NCI-H774 (cell line): ENCODE data around the gene FBXW7.

ENCODE experiments used
- DNase-seq: peaks from one replicate; lab custom pipeline; 2025; lab: John Stamatoyannopoulos, UW

The FBXW7 gene

GRCh38 chr4:152510349-152511147 lies 25.3 kb downstream of the FBXW7 start:
- DNase-seq = no peak

- DNase-seq = no peak
Observed at GRCh38 chr4:152509595-152510225, 26.2 kb downstream of the FBXW7 start.

GRCh38 chr4:152508818-152509217 lies 27.1 kb downstream of the FBXW7 start:
- DNase-seq = no peak

DNA sequence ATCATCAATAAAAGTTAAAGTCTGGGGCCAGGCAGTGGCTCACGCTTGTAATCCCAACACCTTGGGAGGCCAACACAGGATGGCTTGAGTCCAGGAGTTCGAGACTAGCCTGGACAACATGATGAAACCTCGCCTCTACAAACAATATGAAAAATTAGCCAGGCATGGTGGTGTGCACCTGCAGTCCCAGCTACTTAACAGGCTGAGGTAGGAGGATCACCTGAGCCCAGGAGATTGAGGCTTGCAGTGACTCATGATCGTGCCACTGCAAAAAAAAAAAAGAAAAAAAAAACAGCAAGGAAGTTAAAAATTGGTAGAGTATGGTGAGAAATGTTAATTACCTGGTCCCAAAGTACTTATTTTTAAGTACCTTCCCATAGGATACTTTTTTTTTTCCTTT lies 27.5 kb downstream of the FBXW7 start:
- DNase-seq = no peak

DNA sequence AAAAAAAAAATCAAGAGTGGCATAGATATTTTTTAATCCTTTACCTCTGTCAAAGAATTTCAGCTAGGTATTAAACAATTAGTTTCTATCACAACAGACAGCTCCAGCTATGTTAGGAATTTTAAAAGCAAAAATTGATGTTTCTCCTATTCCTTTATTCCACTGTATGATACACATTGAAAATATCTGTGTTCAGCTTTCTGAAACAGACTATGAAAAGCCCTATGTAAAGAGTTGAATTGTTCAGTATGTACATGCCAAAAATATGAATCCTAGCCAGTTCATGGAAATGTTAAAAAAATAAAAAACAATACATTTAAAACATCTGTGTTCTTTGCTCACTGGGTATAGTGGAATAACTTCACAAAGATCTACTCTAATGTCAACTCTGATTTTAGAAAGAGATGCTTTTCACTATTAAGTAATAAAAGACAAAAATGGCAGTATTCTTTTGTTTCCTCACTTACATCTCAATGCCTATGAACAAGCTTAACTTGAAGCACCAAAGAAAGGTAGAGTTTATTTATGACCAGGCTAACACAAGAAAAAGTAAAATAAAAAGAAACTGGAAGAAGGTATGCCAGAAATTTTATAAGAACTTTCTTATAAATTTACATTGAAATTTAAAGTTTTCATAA lies 32.1 kb downstream of the FBXW7 start:
- no peak for DNase-seq

GRCh38 chr4:152501846-152502536 lies 33.9 kb downstream of the FBXW7 start:
- DNase-seq = no peak

DNA sequence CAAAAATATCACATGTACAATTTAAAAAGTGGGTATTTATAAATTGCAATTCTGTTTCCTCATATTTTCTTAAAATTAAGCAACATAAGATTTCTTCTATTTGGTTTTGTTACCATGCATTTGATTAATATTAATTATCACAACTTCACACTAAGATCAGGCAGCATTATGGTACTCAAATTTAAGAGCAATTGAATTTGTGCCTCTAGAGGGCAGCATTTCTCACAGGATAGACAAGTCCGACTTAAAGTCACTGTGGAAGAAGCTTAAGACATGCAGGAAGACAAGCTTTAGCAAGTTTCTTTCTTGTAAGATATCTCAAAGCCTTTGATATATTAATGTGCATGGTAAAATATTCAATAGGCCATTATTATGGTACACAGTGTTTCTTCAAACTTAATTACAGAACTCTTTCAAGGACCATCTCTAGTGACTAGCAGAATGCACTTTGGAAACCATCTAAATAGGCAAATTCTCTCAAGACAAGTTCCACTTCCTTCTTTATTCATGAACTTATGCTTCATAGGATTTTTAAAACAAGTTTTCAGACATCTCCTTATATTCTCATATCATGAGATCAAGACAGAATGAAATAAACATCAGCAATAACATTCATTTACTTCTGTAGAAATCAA lies 35.0 kb downstream of the FBXW7 start:
- DNase-seq = no peak

DNA sequence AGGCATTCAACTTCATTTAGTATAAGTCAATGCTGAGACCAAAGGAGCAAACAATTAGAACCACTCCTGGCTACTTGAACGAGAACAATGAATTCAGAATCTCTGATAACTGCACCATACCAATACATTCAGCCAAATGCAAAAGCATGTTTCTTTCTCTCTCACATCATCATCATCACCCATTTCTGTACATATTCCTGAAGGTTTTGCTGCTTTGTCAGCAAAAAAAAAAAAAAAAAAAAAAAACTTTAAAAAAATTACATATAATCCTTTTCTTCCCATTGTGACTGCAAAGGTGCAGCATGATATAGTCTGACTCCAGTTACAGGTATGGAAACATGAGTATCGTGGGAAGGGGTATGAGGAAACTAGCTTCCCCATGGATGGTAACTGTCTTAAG lies 35.6 kb downstream of the FBXW7 start:
- no peak for DNase-seq

GRCh38 chr4:152499344-152499743 lies 36.5 kb downstream of the FBXW7 start:
- DNase-seq = no peak

DNA sequence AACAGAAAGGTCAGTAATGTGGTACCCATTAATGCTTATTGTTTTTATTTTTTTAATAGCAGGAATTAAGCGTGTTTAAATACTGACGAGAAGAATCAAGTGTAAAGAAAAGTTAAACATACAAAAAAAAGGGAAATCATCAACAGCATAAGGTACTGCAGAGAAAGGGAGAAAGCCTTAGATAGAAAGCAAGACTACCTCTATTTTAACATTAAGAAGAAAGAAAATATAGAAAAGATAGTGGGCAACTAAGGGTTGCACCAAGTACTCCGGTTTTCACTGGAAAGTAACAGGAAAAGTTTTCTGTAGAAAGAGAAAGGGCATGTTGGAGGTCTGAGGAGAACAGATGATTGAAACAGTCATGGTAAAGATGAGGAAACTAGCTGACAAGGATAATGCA lies 41.9 kb downstream of the FBXW7 start:
- no peak for DNase-seq

DNA sequence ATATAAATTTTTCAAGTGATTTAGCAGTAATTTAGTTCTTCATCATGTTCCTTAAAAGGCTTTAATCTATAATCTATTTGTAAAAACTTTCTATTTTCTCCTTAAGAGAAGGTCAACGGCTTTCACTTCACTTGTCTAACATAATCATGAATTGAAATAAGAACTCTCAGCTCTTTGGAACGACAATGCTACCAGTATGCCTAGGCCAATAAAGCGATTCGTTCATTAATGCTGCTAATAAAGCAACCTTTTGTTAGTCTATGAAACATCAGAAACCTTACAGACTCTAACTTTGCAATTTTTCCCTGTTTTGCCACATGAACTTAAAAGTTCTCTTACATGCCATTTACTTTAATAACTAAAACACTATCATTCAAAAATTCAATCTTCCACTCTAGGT lies 47.6 kb downstream of the FBXW7 start:
- no peak for DNase-seq

GRCh38 chr4:152486429-152487389 lies 49.2 kb downstream of the FBXW7 start:
- DNase-seq = no peak

- DNase-seq = no peak
Observed at GRCh38 chr4:152485726-152486276, 50.1 kb downstream of the FBXW7 start.

DNA sequence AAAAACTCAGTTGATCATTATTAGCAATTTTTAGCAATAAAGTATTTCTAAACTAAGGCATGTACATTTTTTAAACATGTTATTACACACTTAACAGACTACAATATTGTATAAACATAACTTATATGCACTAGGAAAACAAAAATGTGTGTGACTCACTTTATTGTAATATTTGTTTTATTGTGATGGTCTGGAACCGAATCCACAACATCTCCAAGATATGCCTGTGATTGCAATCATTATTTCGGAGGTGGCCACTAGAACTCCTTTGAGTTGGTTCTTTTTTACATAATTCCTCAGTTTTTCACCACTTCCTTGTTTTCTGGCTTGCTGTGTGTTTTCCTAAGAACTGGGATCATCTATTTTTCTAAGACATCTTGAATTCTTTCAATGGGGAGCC lies 53.7 kb downstream of the FBXW7 start:
- no peak for DNase-seq

GRCh38 chr4:152480901-152481300 lies 55.0 kb downstream of the FBXW7 start:
- DNase-seq = no peak

GRCh38 chr4:152480326-152480725 lies 55.6 kb downstream of the FBXW7 start:
- DNase-seq = no peak

DNA sequence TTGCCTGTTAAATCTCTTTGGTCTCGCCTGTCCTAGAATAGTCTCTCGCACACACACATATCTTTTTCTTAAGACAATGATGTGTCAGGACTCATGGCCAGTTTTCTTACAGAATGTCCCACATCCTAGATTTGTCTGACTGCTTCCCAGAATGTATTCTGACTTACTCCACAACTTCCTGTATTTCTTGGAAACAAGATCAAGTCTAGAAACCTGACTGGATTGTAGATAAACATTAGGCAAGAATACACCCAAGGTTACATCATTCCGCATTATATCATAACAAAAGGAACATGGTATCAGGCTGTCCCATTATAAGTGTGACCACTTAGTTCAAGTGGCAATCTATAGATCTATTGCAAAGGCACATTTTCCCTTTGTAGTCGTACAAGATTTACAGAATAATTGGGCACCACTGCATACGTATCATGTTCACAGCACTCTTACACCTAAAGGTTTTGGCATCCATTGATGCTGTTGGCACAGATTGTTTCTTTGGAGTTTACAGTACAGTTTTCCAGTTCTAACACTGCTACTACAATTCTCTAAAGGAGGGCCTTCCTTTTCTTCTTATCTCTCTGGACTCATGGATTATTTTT lies 56.4 kb downstream of the FBXW7 start:
- no peak for DNase-seq

DNA sequence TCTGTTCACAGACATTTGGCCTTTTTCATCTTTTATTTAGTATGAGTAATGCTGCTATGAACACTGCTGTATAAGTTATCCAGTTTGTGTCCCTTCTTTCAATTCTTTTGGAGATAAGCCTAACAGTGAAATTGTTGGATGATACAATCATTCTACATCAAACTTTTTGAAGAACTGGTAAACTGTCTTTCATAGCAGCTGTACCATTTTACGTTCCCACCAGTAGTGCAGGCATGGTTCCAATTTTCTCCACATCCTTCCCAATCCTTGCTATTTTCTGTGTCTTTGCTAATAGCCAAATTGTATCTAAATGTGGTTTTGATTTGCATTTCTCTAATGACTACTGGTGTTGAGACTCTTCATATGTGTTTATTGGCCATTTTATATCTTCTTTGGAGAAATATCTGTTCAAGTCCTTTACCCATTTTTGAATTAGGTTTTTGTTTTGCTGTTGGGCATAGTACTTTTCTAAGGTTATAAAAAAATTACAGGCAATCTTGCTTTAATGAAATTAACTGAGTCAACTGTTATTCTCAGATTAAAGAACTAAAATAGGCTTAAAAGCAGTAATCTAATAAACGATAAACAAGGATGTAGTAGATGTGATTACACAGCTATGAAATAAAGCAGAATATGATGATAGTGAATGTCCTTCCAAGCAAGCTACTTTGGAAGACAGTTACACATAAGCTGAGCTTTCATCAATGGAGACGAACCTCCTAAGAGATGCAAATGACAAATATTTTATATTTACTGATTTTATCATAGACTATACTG lies 57.2 kb downstream of the FBXW7 start:
- DNase-seq = no peak

DNA sequence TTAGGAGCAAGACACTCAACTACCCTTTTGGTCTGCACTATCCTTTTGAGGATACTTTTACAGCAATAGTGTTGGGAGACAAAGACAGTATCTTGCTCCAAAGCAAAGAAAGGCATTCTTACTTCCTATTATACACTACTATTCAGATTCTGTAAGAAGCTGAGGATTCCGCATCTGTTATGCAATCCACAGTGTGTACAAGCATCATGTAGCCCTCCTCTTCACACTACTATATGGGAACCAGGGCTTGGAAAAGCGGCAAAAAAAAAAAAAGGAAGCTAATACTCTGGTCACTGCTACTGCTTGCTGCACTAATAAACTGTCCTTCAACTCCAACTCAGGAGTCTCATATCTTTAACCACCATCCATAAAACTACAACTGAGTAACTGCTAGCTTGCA lies 59.1 kb downstream of the FBXW7 start:
- DNase-seq = no peak
